ENCODE measurements around the gene SYNPR.

DNA sequence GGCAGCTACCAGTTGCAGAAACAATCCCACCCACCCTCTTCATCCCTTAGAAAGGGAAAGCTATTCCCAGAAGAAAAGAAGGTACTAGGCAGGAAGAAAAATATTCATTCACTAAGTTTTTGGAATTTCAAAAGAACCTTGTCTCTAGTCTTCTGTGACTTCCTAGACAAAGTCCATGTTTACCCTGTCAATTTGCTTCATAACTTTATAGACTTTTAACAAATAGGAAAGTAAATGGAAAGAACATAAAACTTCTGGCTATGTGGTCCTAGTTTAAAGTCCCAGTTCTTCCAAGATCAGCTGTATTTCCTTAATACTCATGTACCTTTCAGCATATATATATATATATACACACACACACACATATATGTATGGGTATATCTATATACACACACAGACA is 230.7 kb downstream of the SYNPR start:
- TF ChIP-seq, protein P1, sequence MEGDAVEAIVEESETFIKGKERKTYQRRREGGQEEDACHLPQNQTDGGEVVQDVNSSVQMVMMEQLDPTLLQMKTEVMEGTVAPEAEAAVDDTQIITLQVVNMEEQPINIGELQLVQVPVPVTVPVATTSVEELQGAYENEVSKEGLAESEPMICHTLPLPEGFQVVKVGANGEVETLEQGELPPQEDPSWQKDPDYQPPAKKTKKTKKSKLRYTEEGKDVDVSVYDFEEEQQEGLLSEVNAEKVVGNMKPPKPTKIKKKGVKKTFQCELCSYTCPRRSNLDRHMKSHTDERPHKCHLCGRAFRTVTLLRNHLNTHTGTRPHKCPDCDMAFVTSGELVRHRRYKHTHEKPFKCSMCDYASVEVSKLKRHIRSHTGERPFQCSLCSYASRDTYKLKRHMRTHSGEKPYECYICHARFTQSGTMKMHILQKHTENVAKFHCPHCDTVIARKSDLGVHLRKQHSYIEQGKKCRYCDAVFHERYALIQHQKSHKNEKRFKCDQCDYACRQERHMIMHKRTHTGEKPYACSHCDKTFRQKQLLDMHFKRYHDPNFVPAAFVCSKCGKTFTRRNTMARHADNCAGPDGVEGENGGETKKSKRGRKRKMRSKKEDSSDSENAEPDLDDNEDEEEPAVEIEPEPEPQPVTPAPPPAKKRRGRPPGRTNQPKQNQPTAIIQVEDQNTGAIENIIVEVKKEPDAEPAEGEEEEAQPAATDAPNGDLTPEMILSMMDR (IDR thresholded peaks at IDR 0.05; ENCODE audit: low read depth, low read length, poor library complexity, severe bottlenecking): no peak
- TF ChIP-seq EZH2phosphoT487 (IDR thresholded peaks at IDR 0.05; ENCODE audit: borderline replicate concordance, low read length): no peak
